ENCODE data around the gene ORAI3. TPM values are rescaled to one million over a fixed set of nuclear protein-coding genes. Genes with fewer than 3 reads are reported as not detected.

Gene ORAI3
- total and polyA plus RNA-seq, 2 of the 13 experiments (the other 11 are each of a cell fraction or from before 2014, with no cell fraction given): 11.4 to 32.0 TPM

DNA sequence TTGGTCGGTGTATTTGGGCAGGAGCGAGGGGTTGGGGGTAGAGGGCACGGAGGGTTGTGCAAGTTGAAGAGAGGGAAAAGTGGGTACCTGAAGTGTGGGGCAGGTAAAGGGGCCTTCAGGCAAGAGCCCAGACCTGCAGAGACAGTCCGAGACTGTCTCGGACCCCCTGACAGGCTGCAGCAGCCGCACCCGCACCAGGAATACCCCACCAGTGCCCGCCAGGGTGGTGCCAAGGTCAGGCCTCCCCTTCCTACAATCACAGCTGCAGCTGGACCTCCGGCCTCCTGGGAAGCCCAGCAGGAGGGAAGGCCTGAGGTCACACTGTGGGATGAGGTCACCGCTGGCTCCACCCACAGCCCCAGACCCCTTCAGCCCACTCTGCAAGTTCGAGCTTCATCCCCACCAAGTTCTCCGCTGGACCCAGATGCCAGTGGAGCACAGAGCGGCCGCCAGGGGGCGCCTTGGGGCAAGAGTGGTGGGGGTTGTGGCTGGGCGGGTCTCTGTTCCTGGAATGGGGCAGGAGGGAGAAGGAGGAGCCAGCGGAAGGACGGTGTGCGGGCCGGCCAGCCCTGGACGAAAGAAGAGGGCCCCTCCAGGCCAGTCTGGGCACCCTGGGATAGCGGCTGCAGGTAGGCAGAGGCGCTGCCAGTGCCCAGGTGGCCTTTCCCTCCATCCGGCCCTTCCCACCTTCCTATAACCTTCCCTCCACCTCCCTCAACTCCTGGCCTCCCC lies 36.0 kb downstream of the ORAI3 start, which contains the start of gene HSD3B7 (continued):
- TF ChIP-seq, protein P1, sequence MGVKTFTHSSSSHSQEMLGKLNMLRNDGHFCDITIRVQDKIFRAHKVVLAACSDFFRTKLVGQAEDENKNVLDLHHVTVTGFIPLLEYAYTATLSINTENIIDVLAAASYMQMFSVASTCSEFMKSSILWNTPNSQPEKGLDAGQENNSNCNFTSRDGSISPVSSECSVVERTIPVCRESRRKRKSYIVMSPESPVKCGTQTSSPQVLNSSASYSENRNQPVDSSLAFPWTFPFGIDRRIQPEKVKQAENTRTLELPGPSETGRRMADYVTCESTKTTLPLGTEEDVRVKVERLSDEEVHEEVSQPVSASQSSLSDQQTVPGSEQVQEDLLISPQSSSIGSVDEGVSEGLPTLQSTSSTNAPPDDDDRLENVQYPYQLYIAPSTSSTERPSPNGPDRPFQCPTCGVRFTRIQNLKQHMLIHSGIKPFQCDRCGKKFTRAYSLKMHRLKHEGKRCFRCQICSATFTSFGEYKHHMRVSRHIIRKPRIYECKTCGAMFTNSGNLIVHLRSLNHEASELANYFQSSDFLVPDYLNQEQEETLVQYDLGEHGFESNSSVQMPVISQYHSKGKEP (CRISPR knock-in tag; IDR thresholded peaks at IDR 0.05): peak; percentile 80; the same call in 1 of the 2 replicates
- TF ChIP-seq, protein P2, sequence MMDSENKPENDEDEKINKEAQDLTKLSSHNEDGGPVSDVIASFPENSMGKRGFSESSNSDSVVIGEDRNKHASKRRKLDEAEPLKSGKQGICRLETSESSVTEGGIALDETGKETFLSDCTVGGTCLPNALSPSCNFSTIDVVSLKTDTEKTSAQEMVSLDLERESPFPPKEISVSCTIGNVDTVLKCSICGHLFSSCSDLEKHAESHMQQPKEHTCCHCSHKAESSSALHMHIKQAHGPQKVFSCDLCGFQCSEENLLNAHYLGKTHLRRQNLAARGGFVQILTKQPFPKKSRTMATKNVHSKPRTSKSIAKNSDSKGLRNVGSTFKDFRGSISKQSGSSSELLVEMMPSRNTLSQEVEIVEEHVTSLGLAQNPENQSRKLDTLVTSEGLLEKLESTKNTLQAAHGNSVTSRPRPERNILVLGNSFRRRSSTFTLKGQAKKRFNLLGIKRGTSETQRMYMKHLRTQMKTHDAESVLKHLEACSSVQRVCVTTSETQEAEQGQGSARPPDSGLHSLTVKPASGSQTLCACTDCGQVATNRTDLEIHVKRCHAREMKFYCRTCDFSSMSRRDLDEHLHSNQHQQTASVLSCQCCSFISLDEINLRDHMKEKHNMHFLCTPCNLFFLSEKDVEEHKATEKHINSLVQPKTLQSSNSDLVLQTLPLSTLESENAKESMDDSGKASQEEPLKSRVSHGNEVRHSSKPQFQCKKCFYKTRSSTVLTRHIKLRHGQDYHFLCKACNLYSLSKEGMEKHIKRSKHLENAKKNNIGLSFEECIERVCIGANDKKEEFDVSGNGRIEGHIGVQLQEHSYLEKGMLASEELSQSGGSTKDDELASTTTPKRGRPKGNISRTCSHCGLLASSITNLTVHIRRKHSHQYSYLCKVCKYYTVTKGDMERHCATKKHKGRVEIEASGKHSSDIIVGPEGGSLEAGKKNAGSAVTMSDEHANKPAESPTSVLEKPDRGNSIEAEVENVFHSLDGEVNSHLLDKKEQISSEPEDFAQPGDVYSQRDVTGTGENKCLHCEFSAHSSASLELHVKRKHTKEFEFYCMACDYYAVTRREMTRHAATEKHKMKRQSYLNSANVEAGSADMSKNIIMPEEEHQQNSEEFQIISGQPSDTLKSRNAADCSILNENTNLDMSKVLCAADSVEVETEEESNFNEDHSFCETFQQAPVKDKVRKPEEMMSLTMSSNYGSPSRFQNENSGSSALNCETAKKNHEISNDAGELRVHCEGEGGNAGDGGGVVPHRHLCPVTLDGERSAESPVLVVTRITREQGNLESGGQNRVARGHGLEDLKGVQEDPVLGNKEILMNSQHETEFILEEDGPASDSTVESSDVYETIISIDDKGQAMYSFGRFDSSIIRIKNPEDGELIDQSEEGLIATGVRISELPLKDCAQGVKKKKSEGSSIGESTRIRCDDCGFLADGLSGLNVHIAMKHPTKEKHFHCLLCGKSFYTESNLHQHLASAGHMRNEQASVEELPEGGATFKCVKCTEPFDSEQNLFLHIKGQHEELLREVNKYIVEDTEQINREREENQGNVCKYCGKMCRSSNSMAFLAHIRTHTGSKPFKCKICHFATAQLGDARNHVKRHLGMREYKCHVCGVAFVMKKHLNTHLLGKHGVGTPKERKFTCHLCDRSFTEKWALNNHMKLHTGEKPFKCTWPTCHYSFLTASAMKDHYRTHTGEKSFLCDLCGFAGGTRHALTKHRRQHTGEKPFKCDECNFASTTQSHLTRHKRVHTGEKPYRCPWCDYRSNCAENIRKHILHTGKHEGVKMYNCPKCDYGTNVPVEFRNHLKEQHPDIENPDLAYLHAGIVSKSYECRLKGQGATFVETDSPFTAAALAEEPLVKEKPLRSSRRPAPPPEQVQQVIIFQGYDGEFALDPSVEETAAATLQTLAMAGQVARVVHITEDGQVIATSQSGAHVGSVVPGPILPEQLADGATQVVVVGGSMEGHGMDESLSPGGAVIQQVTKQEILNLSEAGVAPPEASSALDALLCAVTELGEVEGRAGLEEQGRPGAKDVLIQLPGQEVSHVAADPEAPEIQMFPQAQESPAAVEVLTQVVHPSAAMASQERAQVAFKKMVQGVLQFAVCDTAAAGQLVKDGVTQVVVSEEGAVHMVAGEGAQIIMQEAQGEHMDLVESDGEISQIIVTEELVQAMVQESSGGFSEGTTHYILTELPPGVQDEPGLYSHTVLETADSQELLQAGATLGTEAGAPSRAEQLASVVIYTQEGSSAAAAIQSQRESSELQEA (CRISPR knock-in tag; IDR thresholded peaks at IDR 0.05; ENCODE audit: not compliant biosample characterization): peak; percentile 45
- peak; percentile 70 for TF ChIP-seq IKZF4 (CRISPR knock-in tag; IDR thresholded peaks at IDR 0.05; ENCODE audit: borderline replicate concordance, low read depth, not compliant biosample characterization)
- peak; percentile 62; the same call in 1 of the 2 replicates for TF ChIP-seq HMGXB3 (CRISPR knock-in tag; IDR thresholded peaks at IDR 0.05; ENCODE audit: borderline replicate concordance)
- TF ChIP-seq, protein P3, sequence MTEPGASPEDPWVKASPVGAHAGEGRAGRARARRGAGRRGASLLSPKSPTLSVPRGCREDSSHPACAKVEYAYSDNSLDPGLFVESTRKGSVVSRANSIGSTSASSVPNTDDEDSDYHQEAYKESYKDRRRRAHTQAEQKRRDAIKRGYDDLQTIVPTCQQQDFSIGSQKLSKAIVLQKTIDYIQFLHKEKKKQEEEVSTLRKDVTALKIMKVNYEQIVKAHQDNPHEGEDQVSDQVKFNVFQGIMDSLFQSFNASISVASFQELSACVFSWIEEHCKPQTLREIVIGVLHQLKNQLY (CRISPR knock-in tag; IDR thresholded peaks at IDR 0.05): 0 out of 2 replicates have a peak, but pooled peaks have one; percentile 7
- peak; percentile 53; the same call in 1 of the 2 replicates for TF ChIP-seq HOXA3 (CRISPR knock-in tag; IDR thresholded peaks at IDR 0.05)
- TF ChIP-seq ZNF775 (CRISPR knock-in tag; IDR thresholded peaks at IDR 0.05; ENCODE audit: borderline replicate concordance): no peak
- 0 out of 2 replicates have a peak, but pooled peaks have one; percentile 38 for TF ChIP-seq KLF15 (CRISPR knock-in tag; IDR thresholded peaks at IDR 0.05; ENCODE audit: borderline replicate concordance)
- TF ChIP-seq MTA3 (CRISPR knock-in tag; IDR thresholded peaks at IDR 0.05): no peak
- TF ChIP-seq ZNF674 (CRISPR knock-in tag; IDR thresholded peaks at IDR 0.05; ENCODE audit: low read depth): 0 out of 2 replicates have a peak, but pooled peaks have one; percentile 42
- peak; percentile 68 for TF ChIP-seq SAFB2 (CRISPR knock-in tag; IDR thresholded peaks at IDR 0.05; ENCODE audit: borderline replicate concordance, low read depth)
- TF ChIP-seq NR2F2 (IDR thresholded peaks at IDR 0.05; ENCODE audit: borderline replicate concordance, low read depth): peak; percentile 57; the same call in 1 of the 2 replicates
